ENCODE measurements around the gene KLHL3. TPM values are rescaled to one million over a fixed set of nuclear protein-coding genes. Genes with fewer than 3 reads are reported as not detected.

Gene KLHL3
- total and polyA plus RNA-seq, 9 of the 15 experiments (the other 6 are each of a cell fraction or from before 2014, with no cell fraction given) = under 0.01 to 1.5 (median 0.22) TPM

DNA sequence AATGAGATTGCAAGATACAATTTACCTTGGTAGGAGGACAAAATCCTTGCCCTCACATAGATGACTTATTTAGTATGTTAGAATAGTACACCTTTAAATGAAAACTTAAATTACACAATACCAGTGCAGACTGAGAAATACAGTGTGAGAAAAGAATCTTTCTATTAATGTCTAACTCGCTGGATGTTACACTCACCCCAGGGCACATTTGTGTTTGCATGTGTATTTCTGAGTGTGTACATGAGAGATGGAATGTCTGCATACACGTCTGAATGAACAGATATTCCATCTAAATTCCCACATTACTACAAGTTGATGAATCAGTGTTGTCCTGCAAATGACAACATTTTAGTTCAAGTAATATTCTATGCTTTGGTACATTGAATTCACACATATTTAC, 99.8 kb downstream of the KLHL3 start (continued):
- TF ChIP-seq E4F1 (CRISPR knock-in tag; IDR thresholded peaks at IDR 0.05; ENCODE audit: borderline replicate concordance) = no peak
- no peak for TF ChIP-seq ZNF175 (CRISPR knock-in tag; IDR thresholded peaks at IDR 0.05; ENCODE audit: low read depth)
- TF ChIP-seq FOXJ3 (CRISPR knock-in tag; IDR thresholded peaks at IDR 0.05) = no peak
- TF ChIP-seq ZFP30 (CRISPR knock-in tag; IDR thresholded peaks at IDR 0.05; ENCODE audit: borderline replicate concordance) = no peak

GRCh38 chr5:137635521-137635921, 100.4 kb downstream of the KLHL3 start:
- BruUV-seq (replicated peaks) = no TSS peak
- no peak overlapping the region for H2AFZ ChIP-seq (ENCODE audit: low read depth, low read length)

More at GRCh38 chr5:137635521-137635921, 100.4 kb downstream of the KLHL3 start:
- TF ChIP-seq RBM15 (IDR thresholded peaks at IDR 0.05; ENCODE audit: insufficient read depth, low read length) (no peak), CHCHD3 (CRISPR knock-in tag; IDR thresholded peaks at IDR 0.05) (no peak), E2F3 (CRISPR knock-in tag; IDR thresholded peaks at IDR 0.05) (no peak), ESRRA (IDR thresholded peaks at IDR 0.05; ENCODE audit: borderline replicate concordance, low read depth) (no peak), U2AF1 (optimal IDR thresholded peaks at IDR 0.05; ENCODE audit: low read depth, low read length) (no peak), HDAC2 (IDR thresholded peaks at IDR 0.05) (no peak), NELFE (IDR thresholded peaks at IDR 0.05; ENCODE audit: insufficient read depth, insufficient read length) (no peak), PTBP1 (IDR thresholded peaks at IDR 0.05; ENCODE audit: low read depth, low read length) (no peak)
- TF ChIP-seq, protein P1, sequence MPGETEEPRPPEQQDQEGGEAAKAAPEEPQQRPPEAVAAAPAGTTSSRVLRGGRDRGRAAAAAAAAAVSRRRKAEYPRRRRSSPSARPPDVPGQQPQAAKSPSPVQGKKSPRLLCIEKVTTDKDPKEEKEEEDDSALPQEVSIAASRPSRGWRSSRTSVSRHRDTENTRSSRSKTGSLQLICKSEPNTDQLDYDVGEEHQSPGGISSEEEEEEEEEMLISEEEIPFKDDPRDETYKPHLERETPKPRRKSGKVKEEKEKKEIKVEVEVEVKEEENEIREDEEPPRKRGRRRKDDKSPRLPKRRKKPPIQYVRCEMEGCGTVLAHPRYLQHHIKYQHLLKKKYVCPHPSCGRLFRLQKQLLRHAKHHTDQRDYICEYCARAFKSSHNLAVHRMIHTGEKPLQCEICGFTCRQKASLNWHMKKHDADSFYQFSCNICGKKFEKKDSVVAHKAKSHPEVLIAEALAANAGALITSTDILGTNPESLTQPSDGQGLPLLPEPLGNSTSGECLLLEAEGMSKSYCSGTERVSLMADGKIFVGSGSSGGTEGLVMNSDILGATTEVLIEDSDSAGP (CRISPR knock-in tag; IDR thresholded peaks at IDR 0.05) = no peak
- H3K36me3 ChIP-seq (ENCODE audit: control insufficient read depth, insufficient read depth, low read length) = no peaks in the 10 kb centered on the region
- H3K27ac ChIP-seq (ENCODE audit: extremely low read depth, low read depth, low read length) = no peak overlapping the region
- no peaks in the 10 kb centered on the region for H3K79me2 ChIP-seq (ENCODE audit: control insufficient read depth, insufficient read depth, low read length)
- in situ Hi-C loops (cut with MboI) (no loop called here), intact Hi-C loops (cut with micrococcal nuclease) (no loop called here)
- ATAC-seq = no peak
- 0% methylated on average over 1 of the region's 1 CpG for WGBS (ENCODE audit: insufficient coverage, low coverage, missing lambda C conversion rate)
- ChIA-PET CTCF (ENCODE audit: low intra/inter-chr PET ratio) (interaction anchor here (0.6 kb wide), 1 partner anchor 116 kb away, joined by 3 read pairs; no protein-coding TSS in a partner anchor), POLR2A (no interaction called here)
- no peaks in the 10 kb centered on the region for H3K4me1 ChIP-seq (replicated peaks in 1 of 2; ENCODE audit: control insufficient read depth in 2 of 2, insufficient read depth in 2 of 2, low read length in 2 of 2)
- no peaks in the 10 kb centered on the region for H4K20me1 ChIP-seq (replicated peaks; ENCODE audit: control insufficient read depth, insufficient read depth, low read length)
- no peak overlapping the region for H3K4me2 ChIP-seq (ENCODE audit: insufficient read depth, low read length)
- no peak overlapping the region for H3K4me3 ChIP-seq
- FAIRE-seq = no peak
- DNase-seq (ENCODE audit: extremely low read depth in 1 of 4, low spot score in 3 of 4) = no peak
- H3K9me1 ChIP-seq (ENCODE audit: control insufficient read depth, insufficient read depth, low read length) = no peaks in the 10 kb centered on the region
- peaks cover 5 to 19% of the 10 kb centered on the region in 2 experiments; a peak in 4 of 5 replicates for H3K27me3 ChIP-seq (ENCODE audit: control insufficient read depth in 2 of 2, insufficient read depth in 2 of 2, low read length in 2 of 2)
- no peak overlapping the region for H3K9ac ChIP-seq (ENCODE audit: insufficient read depth in 1 of 2, low read depth in 2 of 2, low read length in 2 of 2)
- no peaks in the 10 kb centered on the region for H3K9me3 ChIP-seq (replicated peaks; ENCODE audit: control insufficient read depth, insufficient read depth, low read depth, low read length)
